IPS DF 19.7 (cell line): Measurements from ENCODE around the gene PITPNC1.
"Not testable (repeated sequence)": the region's sequence is repeated elsewhere in the genome, so short reads cannot be mapped to it uniquely, and the experiment has no call there.

Experiments used
- DNase-seq: peaks from one replicate; pipeline ENCODE4 v3.0.0-alpha.2; 2013; ENCODE audit warnings: low read depth, low spot score

PITPNC1 gene

DNA sequence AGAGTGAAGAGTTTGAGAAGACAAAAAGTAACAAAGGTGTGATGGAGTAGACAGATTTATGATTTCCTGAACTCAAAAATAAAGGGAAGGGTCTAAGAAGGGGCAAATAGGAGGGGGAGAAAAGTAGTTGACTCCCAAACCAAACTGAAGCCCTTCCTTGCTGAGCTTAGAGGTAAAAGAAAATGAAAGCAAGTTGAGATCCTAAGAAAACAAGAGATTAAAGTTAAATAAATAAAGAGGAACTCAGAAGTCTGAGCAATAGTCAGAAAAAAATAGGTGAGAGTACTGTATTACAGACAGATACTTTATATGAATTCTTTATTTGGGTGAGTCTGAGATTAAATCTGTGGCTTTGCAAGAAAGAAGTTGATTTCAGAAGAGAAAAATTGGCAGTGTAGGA lies 7.4 kb upstream of the PITPNC1 start:
- DNase-seq = no peak

DNA sequence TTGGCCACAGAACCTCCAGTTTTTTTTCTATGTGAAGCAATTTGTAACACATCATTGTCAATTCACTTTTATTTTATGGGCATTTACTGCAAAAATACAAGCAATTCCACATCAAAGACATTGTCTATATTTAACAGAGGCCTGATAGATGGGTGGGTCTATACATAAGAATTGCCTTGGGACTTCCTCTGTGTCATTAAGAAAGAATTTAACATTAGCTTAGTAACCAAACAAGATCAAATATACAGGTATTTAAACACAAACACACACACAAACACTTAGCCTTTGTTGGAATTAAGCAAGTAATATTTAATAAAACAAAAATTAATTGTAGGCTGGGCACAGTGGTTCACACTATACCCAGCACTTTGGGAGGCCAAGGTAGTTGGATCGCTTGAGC lies 4.3 kb upstream of the PITPNC1 start:
- no peak for DNase-seq

DNA sequence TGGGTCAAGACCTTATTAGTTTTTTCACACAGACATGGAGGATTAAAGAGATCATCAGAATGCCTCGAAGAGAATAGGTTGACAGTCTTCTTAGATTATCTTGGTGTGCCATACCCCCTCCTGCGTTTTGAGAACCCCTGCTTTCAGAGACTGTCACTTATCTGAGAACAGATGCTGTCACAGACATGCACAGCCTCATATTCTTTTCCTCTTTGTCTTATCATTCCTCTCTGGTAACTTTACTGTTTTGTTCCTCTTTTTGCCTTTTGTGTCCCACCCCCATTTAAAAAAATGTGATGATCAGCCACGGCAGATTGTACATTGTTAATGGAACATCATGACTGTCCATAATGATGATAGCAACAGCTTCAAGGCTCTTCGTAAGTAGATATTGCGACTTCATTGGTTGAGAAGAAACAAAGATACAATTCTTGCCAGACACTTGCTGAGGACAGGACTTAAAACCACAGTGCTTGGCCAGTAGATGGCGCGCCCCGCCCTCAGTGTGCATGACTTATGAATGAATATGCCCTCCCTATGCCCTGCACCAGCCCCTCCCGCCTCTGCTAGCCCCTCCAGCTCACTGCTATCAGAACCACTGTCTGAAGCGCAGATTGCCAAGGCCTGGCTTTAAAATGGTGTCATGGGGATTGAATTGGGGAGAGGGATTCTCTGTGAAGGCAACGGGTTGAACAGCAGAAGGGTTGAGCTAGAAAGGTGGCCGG lies 2.6 kb upstream of the PITPNC1 start:
- DNase-seq = no peak

DNA sequence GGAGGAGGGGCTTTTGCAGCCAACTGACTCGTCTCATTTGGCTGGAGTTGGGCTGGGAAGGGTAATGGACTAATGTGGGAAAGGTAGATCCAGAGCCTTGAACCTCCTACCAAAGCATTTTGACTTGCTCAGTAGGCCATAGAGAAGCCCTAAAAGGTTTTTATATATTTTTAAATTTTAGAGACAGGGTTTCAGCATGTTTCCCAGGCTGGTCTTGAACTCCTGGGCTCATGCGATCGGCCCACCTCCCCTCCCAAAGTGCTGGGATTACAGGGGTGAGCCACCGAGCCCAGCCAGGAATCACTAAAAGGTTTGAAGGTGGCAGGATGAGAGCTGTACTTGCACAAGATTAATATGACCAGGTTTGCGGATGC lies 2.0 kb upstream of the PITPNC1 start:
- no peak for DNase-seq

DNA sequence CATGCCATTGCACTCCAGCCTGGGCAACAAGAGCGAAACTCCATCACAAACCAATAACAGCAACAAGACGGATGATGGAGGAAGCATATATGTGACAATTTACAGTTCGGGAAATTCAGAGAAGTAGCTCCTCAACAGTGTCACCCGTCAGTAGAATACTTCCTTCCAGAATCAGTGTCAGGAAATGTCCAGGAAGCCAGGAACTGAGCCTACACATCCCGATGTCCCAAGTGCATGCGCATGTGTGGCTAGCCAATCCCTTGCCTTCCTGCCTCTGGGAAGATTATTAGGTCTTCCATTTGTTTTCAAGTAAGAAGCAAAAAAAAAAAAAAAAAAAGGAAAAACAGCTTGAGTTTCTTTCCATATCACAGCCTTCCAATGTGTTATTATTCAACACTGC lies 1.4 kb upstream of the PITPNC1 start:
- DNase-seq = no peak

DNA sequence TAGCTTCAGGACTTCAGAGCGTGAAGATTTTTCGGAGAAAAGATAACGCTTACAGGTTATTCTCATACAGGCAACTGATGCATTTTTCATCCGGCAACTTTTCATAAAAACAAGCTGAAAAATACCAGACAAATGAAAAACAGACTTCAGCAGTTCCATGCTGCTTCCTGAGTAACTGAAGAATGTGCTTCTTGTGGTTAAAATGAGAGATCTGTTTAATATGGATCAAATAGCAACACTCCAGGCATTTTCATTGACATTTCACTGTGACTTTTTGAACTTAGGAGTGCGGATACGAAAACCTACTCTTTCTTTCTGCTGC lies 705 bp upstream of the PITPNC1 start:
- DNase-seq = no peak

DNA sequence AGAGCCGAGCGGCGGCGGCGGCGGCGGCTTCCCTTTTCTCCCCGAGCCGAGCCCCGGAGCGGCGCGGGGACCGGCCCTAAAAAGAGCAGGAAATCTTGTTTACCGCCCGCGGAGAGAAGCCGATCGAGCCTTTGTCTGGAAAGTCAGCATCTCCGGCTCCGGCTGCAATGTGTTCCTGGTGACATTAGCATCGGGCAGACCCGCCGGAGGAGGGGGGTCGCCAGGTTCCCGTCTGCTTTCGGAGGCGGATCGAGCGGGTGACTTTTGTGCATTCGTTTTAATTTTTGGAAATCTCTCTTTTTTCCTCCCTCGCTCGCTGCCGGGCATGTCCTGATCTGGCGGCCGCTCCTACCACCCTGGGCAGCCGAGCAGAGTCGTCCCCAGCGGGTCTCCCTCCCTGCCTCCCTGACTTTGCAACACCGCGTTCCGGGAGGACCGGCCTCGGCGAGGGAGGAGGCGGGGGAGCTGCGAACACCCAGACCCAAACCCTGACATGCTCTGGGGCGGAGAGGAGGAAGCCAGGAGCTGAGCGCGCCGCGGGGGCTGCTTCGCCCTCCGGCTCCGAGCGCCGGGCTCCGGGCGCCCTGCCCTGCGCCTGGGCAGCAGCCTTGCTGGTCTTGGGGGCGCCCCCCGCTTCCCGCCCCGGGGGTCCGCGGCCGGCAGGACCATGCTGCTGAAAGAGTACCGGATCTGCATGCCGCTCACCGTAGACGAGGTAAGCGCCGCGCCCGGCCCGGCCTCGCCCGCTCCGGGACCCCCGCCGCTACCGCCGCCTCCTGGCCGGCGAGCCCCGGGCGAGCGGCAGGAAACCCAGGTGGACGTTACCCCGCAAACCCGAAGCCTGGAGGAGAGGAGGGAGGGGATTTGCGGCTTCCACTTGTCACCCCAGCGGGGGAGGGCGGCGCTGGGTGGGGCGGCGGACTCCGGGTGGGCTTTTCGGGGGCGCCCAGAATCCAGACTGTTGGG lies 690 bp downstream of the PITPNC1 start:
- no peak for DNase-seq

DNA sequence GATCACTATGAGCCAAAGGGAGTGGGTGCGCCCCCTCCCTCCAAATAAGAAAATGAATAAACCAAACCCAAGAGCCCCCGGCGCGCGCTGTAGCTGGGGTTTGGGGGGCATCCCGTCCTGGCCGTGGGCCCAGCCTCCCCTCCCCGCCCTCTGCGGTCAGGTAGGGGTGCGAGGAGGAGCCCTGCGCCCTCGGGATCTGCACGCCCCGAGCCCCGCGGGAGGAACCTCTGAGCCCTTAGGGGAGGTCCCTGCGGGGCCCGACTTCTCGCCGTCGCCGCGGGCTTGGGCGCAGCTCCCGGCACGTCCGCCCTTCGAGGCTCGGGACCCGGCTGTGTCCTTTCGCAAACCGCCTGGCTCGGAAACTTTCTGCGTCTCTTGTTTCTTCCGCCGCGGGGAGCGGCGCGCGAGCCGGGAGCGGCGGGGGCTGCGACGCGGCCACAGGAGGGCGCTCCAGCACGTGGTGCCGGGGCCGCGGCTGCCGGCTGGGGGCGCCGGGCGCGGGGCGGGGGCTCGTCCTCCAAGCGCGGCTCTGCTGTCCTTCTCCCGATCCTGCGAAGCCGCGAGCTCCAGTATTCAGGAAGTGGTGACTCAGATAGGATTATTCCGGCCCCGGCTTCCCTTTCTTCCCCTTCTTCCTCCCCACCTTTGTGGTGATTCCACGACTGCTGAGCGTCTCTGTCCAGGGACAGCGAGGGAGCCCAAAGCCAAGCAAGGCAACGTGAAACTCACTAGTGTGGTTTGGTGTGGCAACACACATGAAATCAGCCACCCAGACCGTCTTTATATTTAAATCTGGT lies 1.6 kb downstream of the PITPNC1 start:
- no peak for DNase-seq

DNA sequence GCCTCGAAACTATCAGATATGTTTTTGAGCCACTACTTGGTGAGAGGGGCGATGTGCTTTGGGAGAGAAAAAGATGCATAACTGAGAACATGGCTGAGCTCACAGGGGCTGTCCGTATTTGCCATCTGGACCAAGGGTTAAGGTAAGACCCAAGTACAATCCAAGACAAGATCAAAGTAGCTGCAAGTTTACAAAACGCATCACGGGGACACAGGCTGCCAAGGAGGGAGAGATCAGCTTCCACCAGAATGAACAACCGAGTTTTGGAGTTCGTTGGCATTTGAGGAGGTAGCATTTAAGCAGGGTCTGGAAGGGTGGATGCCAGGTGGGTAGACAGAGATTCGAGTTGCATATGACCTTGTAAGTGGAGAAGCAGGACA lies 2.2 kb downstream of the PITPNC1 start:
- DNase-seq = no peak

DNA sequence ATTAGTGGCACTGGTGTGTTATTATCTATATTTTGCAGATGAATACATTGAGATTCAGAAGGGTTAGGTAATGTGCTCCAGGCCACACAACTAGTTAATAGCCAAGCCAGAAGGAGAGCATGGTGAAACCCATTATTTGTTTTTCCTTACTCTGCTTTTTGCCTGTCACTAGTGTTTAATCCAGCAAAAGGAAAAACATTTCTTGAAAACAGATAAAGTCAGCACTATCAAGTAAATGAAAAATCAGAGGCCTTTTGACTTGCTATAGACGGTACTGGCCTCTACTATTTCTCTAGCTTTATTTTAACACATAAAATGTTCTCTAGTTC lies 4.8 kb downstream of the PITPNC1 start:
- DNase-seq = no peak

DNA sequence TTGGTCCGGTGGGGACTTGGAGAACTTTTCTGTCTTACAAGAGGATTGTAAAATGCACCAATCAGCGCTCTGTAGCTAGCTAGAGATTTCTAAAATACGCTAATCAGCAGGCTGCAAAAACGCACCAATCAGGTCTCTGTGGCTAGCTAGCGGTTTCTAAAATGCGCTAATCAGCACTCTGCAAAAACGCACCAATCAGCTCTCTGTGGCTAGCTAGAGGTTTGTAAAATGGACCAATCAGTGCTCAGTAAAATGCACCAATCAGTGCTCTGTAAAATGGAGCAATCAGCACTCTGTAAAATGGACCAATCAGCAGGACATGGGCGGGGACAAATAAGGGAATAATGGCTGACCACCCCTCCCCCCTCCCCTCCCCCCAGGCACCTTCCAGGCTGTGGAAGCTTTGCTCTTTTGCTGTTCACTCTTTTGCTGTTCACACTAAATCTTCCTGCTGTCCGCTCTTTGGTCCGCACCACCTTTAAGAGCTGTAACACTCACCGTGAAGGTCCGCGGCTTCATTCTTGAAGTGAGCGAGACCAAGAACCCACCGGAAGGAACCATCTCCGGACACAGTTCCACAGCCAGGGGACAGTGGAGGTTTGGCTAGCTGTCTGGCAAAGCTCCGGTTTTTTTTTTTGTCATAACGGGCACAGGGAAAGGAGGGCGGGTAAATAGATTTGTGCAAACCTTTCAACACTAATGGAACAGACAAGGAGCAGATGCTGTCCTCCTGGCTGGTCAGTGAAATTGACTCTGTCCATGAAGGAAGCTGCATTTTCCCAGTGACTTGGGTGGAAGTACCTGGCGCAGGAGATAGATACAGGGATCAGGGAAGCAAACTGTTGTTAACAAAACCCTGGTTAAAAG lies 8.3 kb downstream of the PITPNC1 start:
- no peak for DNase-seq

DNA sequence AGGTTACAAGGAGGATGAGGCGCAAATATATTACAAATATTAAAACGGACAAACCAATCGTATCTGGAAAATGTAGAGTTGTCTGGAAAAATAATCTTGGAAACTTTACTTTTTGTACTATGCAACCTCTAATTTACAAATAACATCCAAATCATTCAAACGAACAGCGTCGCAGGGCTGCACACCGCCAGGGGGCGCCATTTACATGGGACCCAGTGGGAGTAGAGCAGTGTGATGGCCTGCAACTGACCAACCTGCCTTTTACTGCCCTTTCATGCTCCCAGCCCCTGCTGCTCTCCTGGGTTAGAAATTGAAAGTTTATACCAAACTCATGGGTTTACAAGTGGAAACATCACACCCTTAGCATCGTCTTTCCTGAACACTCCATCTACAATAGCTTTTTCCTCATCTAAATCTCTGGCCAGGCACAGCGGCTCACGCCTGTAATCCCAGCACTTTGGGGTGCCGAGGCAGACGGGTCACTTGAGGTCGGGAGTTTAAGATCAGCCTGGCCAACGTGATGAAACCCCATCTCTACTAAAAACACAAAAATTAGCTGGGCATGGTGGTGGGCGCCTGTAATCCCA lies 10.0 kb downstream of the PITPNC1 start:
- no peak for DNase-seq

DNA sequence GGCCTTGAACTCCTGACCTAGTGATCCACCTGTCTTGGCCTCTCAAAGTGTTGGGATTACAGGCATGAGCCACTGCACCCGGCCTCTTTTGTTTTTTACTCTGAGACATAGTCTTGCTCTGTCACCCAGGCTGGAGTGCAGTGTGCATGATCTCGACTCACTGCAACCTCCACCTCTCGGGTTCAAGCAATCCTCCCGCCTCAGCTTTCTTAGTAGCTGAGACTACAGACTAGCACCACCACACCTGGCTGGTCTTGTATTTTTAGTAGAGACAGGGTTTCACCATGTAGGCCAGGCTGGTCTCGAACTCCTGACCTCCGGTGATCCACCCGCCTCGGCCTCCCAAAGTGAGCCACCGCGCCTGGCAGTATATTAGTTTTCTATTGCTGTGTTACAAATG lies 11.5 kb downstream of the PITPNC1 start:
- DNase-seq = not testable (repeated sequence)

DNA sequence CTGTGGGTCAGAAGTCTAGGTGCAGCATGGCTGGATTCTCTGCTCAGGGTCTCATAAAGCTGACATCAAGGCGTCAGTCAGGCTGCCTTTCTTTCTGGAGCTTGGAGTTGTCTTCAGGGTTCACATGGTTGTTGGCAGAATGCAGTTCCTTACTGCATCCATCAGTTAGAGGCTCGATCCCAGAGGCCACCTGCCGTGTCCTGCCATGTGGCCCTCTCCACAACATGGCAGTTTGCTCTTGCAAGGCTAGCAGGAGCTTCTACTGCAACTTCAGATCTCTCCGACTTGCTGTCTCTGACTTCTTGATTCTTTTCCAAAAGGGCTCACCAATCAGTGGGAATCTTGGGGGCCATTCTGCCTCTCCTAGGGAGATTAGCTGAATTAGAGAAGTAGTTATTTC lies 11.9 kb downstream of the PITPNC1 start:
- no peak for DNase-seq

DNA sequence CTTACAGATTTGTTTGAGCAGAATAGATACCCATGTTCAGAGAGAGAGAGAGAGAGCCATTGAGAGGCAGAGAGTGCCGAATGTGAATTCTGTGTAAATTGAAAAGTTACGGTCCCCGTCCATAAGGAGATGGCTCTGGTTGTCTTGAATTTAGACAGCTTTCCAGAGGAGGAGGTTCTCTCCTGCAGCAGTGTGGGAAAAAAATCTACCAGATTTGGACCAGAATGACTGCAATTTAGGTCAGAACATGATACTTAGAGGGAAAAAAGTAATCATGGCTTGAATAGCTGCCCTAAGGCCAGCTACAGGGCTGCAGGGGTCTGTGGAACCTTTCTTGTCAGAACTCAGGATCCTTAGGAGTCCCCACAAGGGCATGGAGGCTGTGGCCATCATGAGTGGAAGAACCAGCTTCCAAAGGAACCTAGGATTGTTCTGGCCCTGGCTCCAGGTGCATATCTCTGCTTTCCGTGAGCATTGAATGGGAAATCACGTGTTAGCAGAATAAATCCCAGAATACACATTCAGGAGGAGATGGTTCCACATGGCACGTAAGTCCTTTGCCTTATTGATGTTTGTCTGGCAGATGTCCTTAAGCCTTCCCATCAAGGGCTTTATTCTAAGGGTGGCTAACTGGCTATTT lies 13.0 kb downstream of the PITPNC1 start:
- DNase-seq = no peak

DNA sequence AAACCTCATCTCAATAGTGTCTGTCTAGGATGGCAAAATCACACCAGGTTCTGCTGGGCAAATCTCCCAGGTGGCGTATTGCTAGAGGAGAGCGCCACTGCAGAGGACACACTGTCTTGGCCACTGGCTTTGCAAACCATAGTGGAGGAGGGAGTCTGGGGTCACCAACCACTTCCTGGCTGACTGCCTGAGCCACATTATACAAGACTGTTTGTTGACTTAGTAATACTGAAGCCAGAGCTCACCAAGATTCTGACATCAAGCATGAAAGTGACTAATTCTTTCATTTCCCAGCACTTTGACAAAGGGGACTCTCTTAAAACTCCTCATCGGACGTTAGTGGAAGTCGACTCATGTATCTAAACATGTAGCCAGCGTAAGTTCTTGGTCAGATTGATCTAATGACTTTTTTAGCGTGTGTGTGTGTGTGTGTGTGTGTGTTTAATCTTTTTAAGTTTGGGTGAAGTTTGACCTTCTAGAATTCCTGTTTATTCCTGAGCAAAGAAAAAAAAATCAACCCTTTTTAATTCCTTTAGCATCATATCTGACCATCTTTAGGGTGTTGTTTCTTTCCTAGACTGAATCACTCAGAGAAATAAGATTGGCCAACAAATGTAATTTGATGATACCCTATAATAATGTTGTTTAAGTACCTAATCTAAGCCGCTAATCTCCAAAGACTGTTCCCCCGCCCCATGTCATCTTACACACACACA lies 13.7 kb downstream of the PITPNC1 start:
- DNase-seq = no peak

DNA sequence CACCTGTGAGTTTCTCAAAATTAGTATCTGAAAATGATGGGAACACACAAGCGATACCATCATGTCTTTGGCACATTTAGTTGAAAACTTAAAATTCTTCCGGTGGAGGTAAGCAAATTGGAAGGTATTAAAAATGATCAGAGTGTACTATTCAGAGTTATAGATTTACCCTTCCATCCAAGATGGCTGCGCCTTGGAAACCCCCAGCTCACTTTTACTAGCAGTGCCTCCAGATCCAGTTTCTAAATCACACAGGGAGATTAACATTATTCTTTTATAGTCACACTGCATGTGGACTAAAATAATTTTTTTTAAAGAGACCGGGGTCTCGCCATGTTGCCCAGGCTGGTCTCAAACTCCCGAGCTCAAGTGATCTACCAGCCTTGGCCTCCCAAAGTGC lies 15.0 kb downstream of the PITPNC1 start:
- DNase-seq = no peak

DNA sequence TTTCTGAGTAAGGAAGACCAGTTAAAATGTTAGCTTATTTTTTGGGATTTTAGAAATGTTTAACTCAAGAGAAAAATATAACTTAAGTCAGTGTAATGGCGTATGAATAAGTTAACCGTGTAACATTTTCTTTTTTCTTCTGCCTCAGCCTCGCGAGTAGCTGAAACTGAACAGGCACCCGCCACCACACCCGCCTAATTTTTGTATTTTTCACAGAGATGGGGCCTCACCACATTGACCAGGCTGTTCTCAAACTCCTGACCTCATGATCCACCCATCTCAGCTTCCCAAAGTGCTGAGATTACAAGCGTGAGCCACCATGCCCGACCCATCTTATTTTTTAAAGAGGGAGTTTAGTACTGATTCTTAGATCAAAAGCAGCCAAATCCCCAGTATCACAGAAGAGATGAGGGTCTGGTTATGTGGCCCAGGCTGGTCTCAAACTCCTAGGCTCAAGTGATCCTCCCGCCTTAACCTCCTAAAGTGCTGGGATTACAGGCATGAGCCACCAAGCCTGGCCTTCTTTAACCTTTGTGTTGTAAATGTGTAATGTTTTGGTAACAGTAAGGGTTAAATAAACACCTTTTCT lies 16.8 kb downstream of the PITPNC1 start:
- no peak for DNase-seq

DNA sequence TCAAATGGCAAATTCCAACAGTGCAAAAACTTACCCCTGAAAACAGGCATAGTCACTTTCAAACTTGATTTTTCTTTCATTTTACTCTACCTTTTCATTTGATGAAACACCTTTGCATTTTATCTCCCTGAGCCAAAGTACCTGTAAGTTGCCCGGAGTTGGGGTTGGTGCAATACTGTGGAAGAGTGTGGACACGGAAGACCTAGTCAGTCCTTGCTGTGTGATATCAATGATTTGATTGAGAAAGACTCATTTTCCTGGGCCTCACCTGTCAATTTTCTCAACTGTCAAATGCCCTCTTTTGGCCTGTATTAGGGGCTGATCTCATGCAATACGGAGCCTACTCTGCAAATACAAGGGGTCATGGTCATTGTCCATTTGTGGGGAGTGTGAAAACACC lies 22.6 kb downstream of the PITPNC1 start:
- no peak for DNase-seq

DNA sequence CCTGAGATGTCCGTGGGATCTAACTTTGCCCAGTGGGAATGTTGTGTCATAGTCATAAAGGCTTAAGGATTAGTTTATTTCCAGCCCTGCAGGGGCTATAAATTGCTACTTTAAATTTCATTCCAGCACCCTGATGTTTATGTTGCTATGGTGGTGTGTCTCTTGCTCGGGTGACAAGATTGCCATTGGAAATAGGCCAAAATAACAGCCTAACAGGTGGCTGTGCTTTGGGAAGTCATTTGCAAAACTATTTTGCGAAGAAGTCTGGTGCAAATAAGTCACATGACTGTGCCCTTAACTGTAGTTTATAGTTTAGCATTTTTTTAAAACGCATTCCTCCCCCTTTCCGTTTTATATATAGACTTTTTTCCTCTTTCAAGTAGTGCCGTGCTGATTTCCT lies 23.1 kb downstream of the PITPNC1 start:
- DNase-seq = no peak
